GM12878 (cell line): ENCODE measurements around the gene LTB4R2. TPM values are rescaled to one million over a fixed set of nuclear protein-coding genes. Genes with fewer than 3 reads are reported as not detected.

ENCODE experiments used
- ATAC-seq: fragments of 200-7000 bp; cut with Tn5 transposase; 3 replicates; pipeline ENCODE4 v1.9.1; 2020; ENCODE audit warnings: mild to moderate bottlenecking, moderate library complexity
- BruUV-seq: library from RNA; stranded (reverse); fragments of 400-500 nt; replicated peaks from 2 replicates; lab custom pipeline; 2021; lab: Mats Ljungman, UMichigan
- CTCF ChIA-PET: fragments of 300-600 bp; sonication (Branson Sonifier 250); formaldehyde crosslinking; extraction: SDS; loops from one replicate; lab custom pipeline; 2021; ENCODE audit warnings: inconsistent platforms; lab: Yijun Ruan, JAX
- POLR2A ChIA-PET: fragments of 350-600 bp; formaldehyde crosslinking; extraction: SDS; loops from one replicate; lab custom pipeline; 2021; ENCODE audit warnings: inconsistent platforms; lab: Charles Lee
- RAD21 ChIA-PET: fragments of 300-600 bp; sonication (Branson Sonifier 250); formaldehyde crosslinking; loops from one replicate; lab custom pipeline; 2023; ENCODE audit warnings: antibody characterized with exemption; ENCODE audit not compliant: unreplicated experiment; lab: Charles Lee
- SMC1A ChIA-PET: fragments of 300-600 bp; sonication (Branson Sonifier 250); formaldehyde crosslinking; loops from one replicate; lab custom pipeline; 2023; ENCODE audit not compliant: unreplicated experiment, uncharacterized antibody; lab: Charles Lee
- DNase-seq: peaks from one replicate; pipeline ENCODE4 v3.0.0-alpha.2; 2011; ENCODE audit warnings: low read depth, low spot score
- FAIRE-seq: peaks from 3 replicates; lab custom pipeline; 2011; peaks lifted over from hg19 to GRCh38; lab: Jason Lieb, UNC
- H2AFZ ChIP-seq: 2 replicates; pipeline ENCODE4 v1.6.0; 2011; ENCODE audit warnings: low read depth, low read length, control low read depth; ENCODE audit not compliant: control insufficient read depth
- H3K27ac ChIP-seq: 2 replicates; pipeline ENCODE4 v1.5.1; 2011; ENCODE audit warnings: control low read depth; ENCODE audit not compliant: control insufficient read depth, insufficient read depth
- H3K27me3 ChIP-seq, 2 experiments: replicated peaks in 1 of 2; 2 replicates each; pipeline versions ENCODE4 v1.6.0 to v1.6.1; 2011; ENCODE audit warnings: low read length in 1 of 2; ENCODE audit not compliant: control insufficient read depth in 2 of 2, insufficient read depth in 2 of 2
- H3K36me3 ChIP-seq, 2 experiments: 2 replicates each; pipeline ENCODE4 v1.5.1; 2011; ENCODE audit warnings: low read length in 1 of 2; ENCODE audit not compliant: control insufficient read depth in 2 of 2, insufficient read depth in 2 of 2
- H3K4me1 ChIP-seq: 2 replicates; pipeline ENCODE4 v1.6.1; 2011; ENCODE audit warnings: mild to moderate bottlenecking, low read length, moderate library complexity, mixed read lengths; ENCODE audit not compliant: control insufficient read depth, insufficient read depth
- H3K4me2 ChIP-seq: 2 replicates; pipeline ENCODE4 v1.6.0; 2011; ENCODE audit warnings: control low read depth; ENCODE audit not compliant: control insufficient read depth, insufficient read depth
- H3K4me3 ChIP-seq: fragments of 200-600 bp; sonication (generic); 2 replicates; pipeline ENCODE4 v1.5.1; 2016
- H3K79me2 ChIP-seq: 2 replicates; pipeline ENCODE4 v1.6.0; 2011; ENCODE audit warnings: low read length; ENCODE audit not compliant: control insufficient read depth, insufficient read depth
- H3K9ac ChIP-seq: 2 replicates; pipeline ENCODE4 v1.8.0; 2011; ENCODE audit warnings: low read length, control low read depth, mixed read lengths; ENCODE audit not compliant: control insufficient read depth, insufficient read depth
- H3K9me3 ChIP-seq: replicated peaks from 3 replicates; pipeline ENCODE4 v1.5.1; 2011; ENCODE audit warnings: mild to moderate bottlenecking, low read length; ENCODE audit not compliant: control insufficient read depth, insufficient read depth
- H4K20me1 ChIP-seq: 2 replicates; pipeline ENCODE4 v1.6.0; 2011; ENCODE audit not compliant: control insufficient read depth, insufficient read depth
- ASH2L ChIP-seq: fragments of 300-600, 200-600 bp; sonication (generic); IDR thresholded peaks from 2 replicates; pipeline ENCODE4 v1.6.1; 2017; ENCODE audit warnings: low read depth, mild to moderate bottlenecking, borderline replicate concordance
- NFXL1 ChIP-seq: fragments of 450-650 bp; IDR thresholded peaks from 2 replicates; pipeline ENCODE4 v1.6.1; 2017; ENCODE audit warnings: antibody characterized with exemption, mild to moderate bottlenecking, borderline replicate concordance
- SUPT20H ChIP-seq: IDR thresholded peaks from 2 replicates; pipeline ENCODE4 v1.6.1; 2011; ENCODE audit warnings: low read depth, mild to moderate bottlenecking, low read length, moderate library complexity, borderline replicate concordance; ENCODE audit not compliant: control insufficient read depth
- WGBS: methylation state at CpG from one replicate; pipeline ENCODE4 v1.1.6; 2016; ENCODE audit warnings: low lambda C conversion rate; ENCODE audit not compliant: insufficient replicate concordance, insufficient coverage; ENCODE audit errors: missing lambda C conversion rate; 5-methylcytosine and 5-hydroxymethylcytosine counted together
- in situ Hi-C: fragments of 300-500 bp; cut with MboI; formaldehyde crosslinking; loops from 9 replicates; pipeline ENCODE4 v1.14.3; 2018; ENCODE audit warnings: mixed read lengths
- intact Hi-C: fragments of 100-400 bp; cut with micrococcal nuclease; formaldehyde crosslinking; loops from one replicate; pipeline ENCODE4 v1.14.2; 2022; ENCODE audit not compliant: unreplicated experiment
- polyA plus RNA-seq, 11 experiments: library from polyadenylated mRNA; depleted of rRNA in 4 of 11; unstranded in 6 of 11; stranded (reverse) in 5 of 11; fragments of >200 nt; fragmentation: Nextera tagmentation in 4 of 11; fragmentation: Illumina TruSeq in 1 of 11; extraction: Ambion mirVana in 4 of 11; extraction: Trizol in 1 of 11; gene quantifications; 1 replicate in 1 of 11; 2 replicates in 10 of 11; pipeline versions ENCODE4 v1.2.1 to v1.2.3, GENCODE V29; 2011 to 2016; ENCODE audit warnings: inconsistent platforms in 2 of 11, missing spikeins in 2 of 11, low read depth in 1 of 11
- total RNA-seq, 4 experiments: library from RNA; depleted of rRNA in 3 of 4; stranded (reverse); fragments of >200 nt in 3 of 4; fragmentation: Illumina TruSeq in 1 of 4; extraction: Trizol in 1 of 4; gene quantifications; 2 replicates each; pipeline versions ENCODE4 v1.2.1 to v1.2.3, GENCODE V29; 2013 to 2021
- TF ChIP-seq, protein P1 (sequence below): fragments of 450-650 bp; IDR thresholded peaks from 2 replicates; pipeline ENCODE4 v1.6.1; 2016; ENCODE audit warnings: mild to moderate bottlenecking

Gene LTB4R2
- total and polyA plus RNA-seq, 10 of the 15 experiments (the other 5 are each of a cell fraction or from before 2014, with no cell fraction given): 0.06 to 16.0 (median 2.6) TPM

DNA sequence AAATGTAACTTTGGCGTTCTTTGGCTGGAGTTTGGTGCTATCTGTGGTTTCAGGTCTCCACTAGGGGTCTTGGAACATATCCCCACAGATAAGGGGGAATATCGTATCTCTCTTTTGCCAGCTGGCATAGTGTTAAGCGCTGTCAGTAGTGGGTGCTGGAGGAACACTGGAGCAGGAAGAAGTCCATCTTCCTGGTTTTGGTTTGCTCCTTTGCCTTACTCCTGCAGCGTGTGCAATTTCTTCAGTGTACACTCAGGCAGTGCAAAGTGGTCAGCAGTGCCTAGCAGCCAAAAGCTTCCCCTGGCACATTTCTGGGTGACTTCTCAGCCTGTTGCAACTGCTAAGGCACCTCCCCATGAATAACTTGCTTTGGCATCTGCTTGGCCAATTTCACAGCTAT is 41.6 kb downstream of the LTB4R2 start:
- in situ Hi-C loops: no loop called here
- WGBS: 23% methylated on average over 4 of the region's 4 CpGs
- TF ChIP-seq NFXL1 (no peak), SUPT20H (no peak), ASH2L (no peak)
- TF ChIP-seq, protein P1, sequence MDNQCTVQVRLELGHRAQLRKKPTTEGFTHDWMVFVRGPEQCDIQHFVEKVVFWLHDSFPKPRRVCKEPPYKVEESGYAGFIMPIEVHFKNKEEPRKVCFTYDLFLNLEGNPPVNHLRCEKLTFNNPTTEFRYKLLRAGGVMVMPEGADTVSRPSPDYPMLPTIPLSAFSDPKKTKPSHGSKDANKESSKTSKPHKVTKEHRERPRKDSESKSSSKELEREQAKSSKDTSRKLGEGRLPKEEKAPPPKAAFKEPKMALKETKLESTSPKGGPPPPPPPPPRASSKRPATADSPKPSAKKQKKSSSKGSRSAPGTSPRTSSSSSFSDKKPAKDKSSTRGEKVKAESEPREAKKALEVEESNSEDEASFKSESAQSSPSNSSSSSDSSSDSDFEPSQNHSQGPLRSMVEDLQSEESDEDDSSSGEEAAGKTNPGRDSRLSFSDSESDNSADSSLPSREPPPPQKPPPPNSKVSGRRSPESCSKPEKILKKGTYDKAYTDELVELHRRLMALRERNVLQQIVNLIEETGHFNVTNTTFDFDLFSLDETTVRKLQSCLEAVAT: no peak
- Histone ChIP-seq H3K27ac (no peak overlapping the region), H3K36me3 (no peaks in the 10 kb centered on the region), H3K9me3 (no peaks in the 10 kb centered on the region), H3K79me2 (no peaks in the 10 kb centered on the region), H4K20me1 (no peaks in the 10 kb centered on the region), H3K9ac (no peak overlapping the region), H3K4me2 (no peak overlapping the region), H2AFZ (no peak overlapping the region), H3K4me3 (no peak overlapping the region), H3K27me3 (peaks cover 1 to 4% of the 10 kb centered on the region in 2 experiments; a peak in 3 of 4 replicates), H3K4me1 (no peaks in the 10 kb centered on the region)
- intact Hi-C loops: no loop called here
- ChIA-PET RAD21 (no interaction called here), CTCF (interaction anchor here (0.9 to 2.5 kb wide), 3 partner anchors 18 to 80 kb away, joined by 3 to 10 read pairs (median 5); no protein-coding TSS in a partner anchor), SMC1A (interaction anchor here (0.6 to 1.7 kb wide), 4 partner anchors 11 to 80 kb away, joined by 3 read pairs; partner anchors contain the start of gene RIPK3), POLR2A (no interaction called here)
- ATAC-seq (no peak; the same call in 2 of the 3 replicates), DNase-seq (no peak), FAIRE-seq (no peak)
- no TSS peak for BruUV-seq
